GM12878 (cell line): ENCODE measurements around the gene PNMA8B. TPM values are rescaled to one million over a fixed set of nuclear protein-coding genes. Genes with fewer than 3 reads are reported as not detected.

Source experiments
- ATAC-seq: fragments of 200-7000 bp; cut with Tn5 transposase; 3 replicates; pipeline ENCODE4 v1.9.1; 2020; ENCODE audit warnings: mild to moderate bottlenecking, moderate library complexity
- BruUV-seq: library from RNA; stranded (reverse); fragments of 400-500 nt; replicated peaks from 2 replicates; lab custom pipeline; 2021; lab: Mats Ljungman, UMichigan
- CTCF ChIA-PET: fragments of 300-600 bp; sonication (Branson Sonifier 250); formaldehyde crosslinking; extraction: SDS; loops from one replicate; lab custom pipeline; 2021; ENCODE audit warnings: inconsistent platforms; lab: Yijun Ruan, JAX
- POLR2A ChIA-PET: fragments of 350-600 bp; formaldehyde crosslinking; extraction: SDS; loops from one replicate; lab custom pipeline; 2021; ENCODE audit warnings: inconsistent platforms; lab: Charles Lee
- RAD21 ChIA-PET: fragments of 300-600 bp; sonication (Branson Sonifier 250); formaldehyde crosslinking; loops from one replicate; lab custom pipeline; 2023; ENCODE audit warnings: antibody characterized with exemption; ENCODE audit not compliant: unreplicated experiment; lab: Charles Lee
- SMC1A ChIA-PET: fragments of 300-600 bp; sonication (Branson Sonifier 250); formaldehyde crosslinking; loops from one replicate; lab custom pipeline; 2023; ENCODE audit not compliant: unreplicated experiment, uncharacterized antibody; lab: Charles Lee
- DNase-seq: peaks from one replicate; pipeline ENCODE4 v3.0.0-alpha.2; 2011; ENCODE audit warnings: low read depth, low spot score
- FAIRE-seq: peaks from 3 replicates; lab custom pipeline; 2011; peaks lifted over from hg19 to GRCh38; lab: Jason Lieb, UNC
- H2AFZ ChIP-seq: 2 replicates; pipeline ENCODE4 v1.6.0; 2011; ENCODE audit warnings: low read depth, low read length, control low read depth; ENCODE audit not compliant: control insufficient read depth
- H3K27ac ChIP-seq: 2 replicates; pipeline ENCODE4 v1.5.1; 2011; ENCODE audit warnings: control low read depth; ENCODE audit not compliant: control insufficient read depth, insufficient read depth
- H3K27me3 ChIP-seq, 2 experiments: replicated peaks in 1 of 2; 2 replicates each; pipeline versions ENCODE4 v1.6.0 to v1.6.1; 2011; ENCODE audit warnings: low read length in 1 of 2; ENCODE audit not compliant: control insufficient read depth in 2 of 2, insufficient read depth in 2 of 2
- H3K36me3 ChIP-seq, 2 experiments: 2 replicates each; pipeline ENCODE4 v1.5.1; 2011; ENCODE audit warnings: low read length in 1 of 2; ENCODE audit not compliant: control insufficient read depth in 2 of 2, insufficient read depth in 2 of 2
- H3K4me1 ChIP-seq: 2 replicates; pipeline ENCODE4 v1.6.1; 2011; ENCODE audit warnings: mild to moderate bottlenecking, low read length, moderate library complexity, mixed read lengths; ENCODE audit not compliant: control insufficient read depth, insufficient read depth
- H3K4me2 ChIP-seq: 2 replicates; pipeline ENCODE4 v1.6.0; 2011; ENCODE audit warnings: control low read depth; ENCODE audit not compliant: control insufficient read depth, insufficient read depth
- H3K4me3 ChIP-seq: fragments of 200-600 bp; sonication (generic); 2 replicates; pipeline ENCODE4 v1.5.1; 2016
- H3K79me2 ChIP-seq: 2 replicates; pipeline ENCODE4 v1.6.0; 2011; ENCODE audit warnings: low read length; ENCODE audit not compliant: control insufficient read depth, insufficient read depth
- H3K9ac ChIP-seq: 2 replicates; pipeline ENCODE4 v1.8.0; 2011; ENCODE audit warnings: low read length, control low read depth, mixed read lengths; ENCODE audit not compliant: control insufficient read depth, insufficient read depth
- H3K9me3 ChIP-seq: replicated peaks from 3 replicates; pipeline ENCODE4 v1.5.1; 2011; ENCODE audit warnings: mild to moderate bottlenecking, low read length; ENCODE audit not compliant: control insufficient read depth, insufficient read depth
- H4K20me1 ChIP-seq: 2 replicates; pipeline ENCODE4 v1.6.0; 2011; ENCODE audit not compliant: control insufficient read depth, insufficient read depth
- ATF7 ChIP-seq: fragments of 450-650 bp; IDR thresholded peaks from 2 replicates; pipeline ENCODE4 v1.6.1; 2016; ENCODE audit warnings: low read depth, mild to moderate bottlenecking
- BMI1 ChIP-seq: fragments of 450-650 bp; IDR thresholded peaks from 2 replicates; pipeline ENCODE4 v1.6.1; 2016; ENCODE audit warnings: mild to moderate bottlenecking, moderate library complexity, borderline replicate concordance
- ESRRA ChIP-seq: IDR thresholded peaks from 2 replicates; pipeline ENCODE4 v1.6.1; 2012; ENCODE audit warnings: mild to moderate bottlenecking, low read length, improper control_type of control experiment
- JUND ChIP-seq: IDR thresholded peaks from 2 replicates; pipeline ENCODE4 v1.6.1; 2012; ENCODE audit warnings: low read depth, mild to moderate bottlenecking, low read length, improper control_type of control experiment, moderate library complexity
- POLR2AphosphoS5 ChIP-seq: IDR thresholded peaks from 2 replicates; pipeline ENCODE4 v1.6.1; 2011; ENCODE audit warnings: mild to moderate bottlenecking, low read length, inconsistent platforms
- RELB ChIP-seq: fragments of 450-650 bp; IDR thresholded peaks from 2 replicates; pipeline ENCODE4 v1.6.1; 2017; ENCODE audit warnings: low read depth, mild to moderate bottlenecking, moderate library complexity
- STAT1 ChIP-seq: fragments of 450-650 bp; conservative IDR thresholded peaks from 2 replicates; pipeline ENCODE4 v1.6.1; 2014; ENCODE audit warnings: antibody characterized with exemption, mild to moderate bottlenecking
- WGBS: methylation state at CpG from one replicate; pipeline ENCODE4 v1.1.6; 2016; ENCODE audit warnings: low lambda C conversion rate; ENCODE audit not compliant: insufficient replicate concordance, insufficient coverage; ENCODE audit errors: missing lambda C conversion rate; 5-methylcytosine and 5-hydroxymethylcytosine counted together
- in situ Hi-C: fragments of 300-500 bp; cut with MboI; formaldehyde crosslinking; loops from 9 replicates; pipeline ENCODE4 v1.14.3; 2018; ENCODE audit warnings: mixed read lengths
- intact Hi-C: fragments of 100-400 bp; cut with micrococcal nuclease; formaldehyde crosslinking; loops from one replicate; pipeline ENCODE4 v1.14.2; 2022; ENCODE audit not compliant: unreplicated experiment
- polyA plus RNA-seq, 11 experiments: library from polyadenylated mRNA; depleted of rRNA in 4 of 11; unstranded in 6 of 11; stranded (reverse) in 5 of 11; fragments of >200 nt; fragmentation: Nextera tagmentation in 4 of 11; fragmentation: Illumina TruSeq in 1 of 11; extraction: Ambion mirVana in 4 of 11; extraction: Trizol in 1 of 11; gene quantifications; 1 replicate in 1 of 11; 2 replicates in 10 of 11; pipeline versions ENCODE4 v1.2.1 to v1.2.3, GENCODE V29; 2011 to 2016; ENCODE audit warnings: inconsistent platforms in 2 of 11, missing spikeins in 2 of 11, low read depth in 1 of 11
- total RNA-seq, 4 experiments: library from RNA; depleted of rRNA in 3 of 4; stranded (reverse); fragments of >200 nt in 3 of 4; fragmentation: Illumina TruSeq in 1 of 4; extraction: Trizol in 1 of 4; gene quantifications; 2 replicates each; pipeline versions ENCODE4 v1.2.1 to v1.2.3, GENCODE V29; 2013 to 2021
- TF ChIP-seq, protein P1 (sequence below): fragments of 150-350 bp; IDR thresholded peaks from 2 replicates; pipeline ENCODE4 v1.6.1; 2014; ENCODE audit warnings: mild to moderate bottlenecking, low read depth, low read length
- TF ChIP-seq, protein P2 (sequence below): IDR thresholded peaks from 2 replicates; pipeline ENCODE4 v1.6.1; 2012; ENCODE audit warnings: low read depth, low read length, improper control_type of control experiment
- TF ChIP-seq, protein P3 (sequence below): IDR thresholded peaks from 2 replicates; pipeline ENCODE4 v1.6.1; 2012; ENCODE audit warnings: improper control_type of control experiment, low read depth, low read length; ENCODE audit not compliant: insufficient replicate concordance

The PNMA8B gene
- total and polyA plus RNA-seq, 10 of the 15 experiments (the other 5 are each of a cell fraction or from before 2014, with no cell fraction given), result 0.01 TPM; not detected in 9

- POLR2A ChIA-PET, result no interaction called here
- intact Hi-C loops, result loop anchor here (1.0 to 2.0 kb wide), 2 partner anchors 86 to 94 kb away; no protein-coding TSS in a partner anchor
Observed at GRCh38 chr19:46488551-46488950, 7.1 kb downstream of the PNMA8B start.

More at GRCh38 chr19:46488551-46488950, 7.1 kb downstream of the PNMA8B start:
- H3K27me3 ChIP-seq, result peaks cover 10 to 23% of the 10 kb centered on the region in 2 experiments; a peak in 3 of 4 replicates
- TF ChIP-seq, protein P1, sequence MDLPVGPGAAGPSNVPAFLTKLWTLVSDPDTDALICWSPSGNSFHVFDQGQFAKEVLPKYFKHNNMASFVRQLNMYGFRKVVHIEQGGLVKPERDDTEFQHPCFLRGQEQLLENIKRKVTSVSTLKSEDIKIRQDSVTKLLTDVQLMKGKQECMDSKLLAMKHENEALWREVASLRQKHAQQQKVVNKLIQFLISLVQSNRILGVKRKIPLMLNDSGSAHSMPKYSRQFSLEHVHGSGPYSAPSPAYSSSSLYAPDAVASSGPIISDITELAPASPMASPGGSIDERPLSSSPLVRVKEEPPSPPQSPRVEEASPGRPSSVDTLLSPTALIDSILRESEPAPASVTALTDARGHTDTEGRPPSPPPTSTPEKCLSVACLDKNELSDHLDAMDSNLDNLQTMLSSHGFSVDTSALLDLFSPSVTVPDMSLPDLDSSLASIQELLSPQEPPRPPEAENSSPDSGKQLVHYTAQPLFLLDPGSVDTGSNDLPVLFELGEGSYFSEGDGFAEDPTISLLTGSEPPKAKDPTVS, result no peak
- TF ChIP-seq RELB, result no peak
- no peak for TF ChIP-seq ESRRA
- TF ChIP-seq, protein P2, sequence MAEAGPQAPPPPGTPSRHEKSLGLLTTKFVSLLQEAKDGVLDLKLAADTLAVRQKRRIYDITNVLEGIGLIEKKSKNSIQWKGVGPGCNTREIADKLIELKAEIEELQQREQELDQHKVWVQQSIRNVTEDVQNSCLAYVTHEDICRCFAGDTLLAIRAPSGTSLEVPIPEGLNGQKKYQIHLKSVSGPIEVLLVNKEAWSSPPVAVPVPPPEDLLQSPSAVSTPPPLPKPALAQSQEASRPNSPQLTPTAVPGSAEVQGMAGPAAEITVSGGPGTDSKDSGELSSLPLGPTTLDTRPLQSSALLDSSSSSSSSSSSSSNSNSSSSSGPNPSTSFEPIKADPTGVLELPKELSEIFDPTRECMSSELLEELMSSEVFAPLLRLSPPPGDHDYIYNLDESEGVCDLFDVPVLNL, result no peak
- no peak for TF ChIP-seq BMI1
- no peak for TF ChIP-seq ATF7
- TF ChIP-seq, protein P3, sequence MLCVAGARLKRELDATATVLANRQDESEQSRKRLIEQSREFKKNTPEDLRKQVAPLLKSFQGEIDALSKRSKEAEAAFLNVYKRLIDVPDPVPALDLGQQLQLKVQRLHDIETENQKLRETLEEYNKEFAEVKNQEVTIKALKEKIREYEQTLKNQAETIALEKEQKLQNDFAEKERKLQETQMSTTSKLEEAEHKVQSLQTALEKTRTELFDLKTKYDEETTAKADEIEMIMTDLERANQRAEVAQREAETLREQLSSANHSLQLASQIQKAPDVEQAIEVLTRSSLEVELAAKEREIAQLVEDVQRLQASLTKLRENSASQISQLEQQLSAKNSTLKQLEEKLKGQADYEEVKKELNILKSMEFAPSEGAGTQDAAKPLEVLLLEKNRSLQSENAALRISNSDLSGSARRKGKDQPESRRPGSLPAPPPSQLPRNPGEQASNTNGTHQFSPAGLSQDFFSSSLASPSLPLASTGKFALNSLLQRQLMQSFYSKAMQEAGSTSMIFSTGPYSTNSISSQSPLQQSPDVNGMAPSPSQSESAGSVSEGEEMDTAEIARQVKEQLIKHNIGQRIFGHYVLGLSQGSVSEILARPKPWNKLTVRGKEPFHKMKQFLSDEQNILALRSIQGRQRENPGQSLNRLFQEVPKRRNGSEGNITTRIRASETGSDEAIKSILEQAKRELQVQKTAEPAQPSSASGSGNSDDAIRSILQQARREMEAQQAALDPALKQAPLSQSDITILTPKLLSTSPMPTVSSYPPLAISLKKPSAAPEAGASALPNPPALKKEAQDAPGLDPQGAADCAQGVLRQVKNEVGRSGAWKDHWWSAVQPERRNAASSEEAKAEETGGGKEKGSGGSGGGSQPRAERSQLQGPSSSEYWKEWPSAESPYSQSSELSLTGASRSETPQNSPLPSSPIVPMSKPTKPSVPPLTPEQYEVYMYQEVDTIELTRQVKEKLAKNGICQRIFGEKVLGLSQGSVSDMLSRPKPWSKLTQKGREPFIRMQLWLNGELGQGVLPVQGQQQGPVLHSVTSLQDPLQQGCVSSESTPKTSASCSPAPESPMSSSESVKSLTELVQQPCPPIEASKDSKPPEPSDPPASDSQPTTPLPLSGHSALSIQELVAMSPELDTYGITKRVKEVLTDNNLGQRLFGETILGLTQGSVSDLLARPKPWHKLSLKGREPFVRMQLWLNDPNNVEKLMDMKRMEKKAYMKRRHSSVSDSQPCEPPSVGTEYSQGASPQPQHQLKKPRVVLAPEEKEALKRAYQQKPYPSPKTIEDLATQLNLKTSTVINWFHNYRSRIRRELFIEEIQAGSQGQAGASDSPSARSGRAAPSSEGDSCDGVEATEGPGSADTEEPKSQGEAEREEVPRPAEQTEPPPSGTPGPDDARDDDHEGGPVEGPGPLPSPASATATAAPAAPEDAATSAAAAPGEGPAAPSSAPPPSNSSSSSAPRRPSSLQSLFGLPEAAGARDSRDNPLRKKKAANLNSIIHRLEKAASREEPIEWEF, result no peak
- TF ChIP-seq JUND, result no peak
- no peak for TF ChIP-seq POLR2AphosphoS5
- TF ChIP-seq STAT1, result no peak
- TF ChIP-seq, all 136 proteins: peak for 0
- Histone ChIP-seq H2AFZ (no peak overlapping the region), H3K79me2 (no peaks in the 10 kb centered on the region), H3K4me2 (no peak overlapping the region), H3K9me3 (no peaks in the 10 kb centered on the region), H3K4me1 (no peaks in the 10 kb centered on the region), H3K9ac (no peak overlapping the region), H3K36me3 (no peaks in the 10 kb centered on the region), H3K4me3 (no peak overlapping the region), H3K27ac (no peak overlapping the region), H4K20me1 (no peaks in the 10 kb centered on the region)
- no peak for FAIRE-seq
- DNase-seq, result no peak
- no TSS peak for BruUV-seq
- in situ Hi-C loops, result loop anchor here (5.0 kb wide), 2 partner anchors 86 to 206 kb away; no protein-coding TSS in a partner anchor
- ChIA-PET CTCF (interaction anchor here (0.6 to 2.5 kb wide), 7 partner anchors 27 to 208 kb away, joined by 3 to 14 read pairs (median 4); no protein-coding TSS in a partner anchor), SMC1A (interaction anchor here (1.2 to 2.9 kb wide), 2 partner anchors 93 to 106 kb away, joined by 3 to 9 read pairs; no protein-coding TSS in a partner anchor), RAD21 (interaction anchor here (1.8 kb wide), 1 partner anchor 208 kb away, joined by 15 read pairs; no protein-coding TSS in a partner anchor)
- WGBS, result 16% methylated on average over 10 of the region's 11 CpGs
- ATAC-seq, result peak; percentile 42; the same call in 2 of the 3 replicates
